ENCODE measurements around the gene ITGA6.

Gene ITGA6

DNA sequence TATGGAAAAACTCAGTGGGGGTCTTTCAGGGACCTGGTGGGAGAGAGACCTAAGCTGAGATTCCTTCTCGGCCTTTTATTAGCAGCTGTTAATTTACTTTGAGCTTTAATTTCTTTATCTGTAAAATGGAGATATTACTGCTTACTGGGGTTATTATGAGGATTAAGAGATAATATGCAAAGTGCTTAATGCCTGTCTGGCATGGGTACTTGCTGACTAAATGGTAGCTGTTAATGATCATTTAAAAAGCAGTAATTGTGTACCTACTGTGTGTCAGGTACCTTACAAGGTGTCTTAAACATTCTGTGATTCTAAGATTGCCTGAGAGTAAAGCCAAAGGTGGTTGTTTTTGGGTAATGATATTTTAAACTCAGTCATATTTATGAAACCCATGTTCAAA is 2.6 kb downstream of the ITGA6 start:
- H3K27ac ChIP-seq (ENCODE audit: low read depth in 2 of 2, low read length in 2 of 2), result peak overlapping the region; percentile 97 to 99
- no peaks in the 10 kb centered on the region for H3K27me3 ChIP-seq (ENCODE audit: control insufficient read depth in 2 of 2, insufficient read depth in 2 of 2, low read length in 2 of 2)
- peak overlapping the region; percentile 87 to 94 for H3K9ac ChIP-seq (ENCODE audit: low read depth in 1 of 2, low read length in 2 of 2)
- H3K36me3 ChIP-seq (ENCODE audit: control insufficient read depth in 2 of 2, insufficient read depth in 2 of 2, low read length in 2 of 2), result peaks cover 0 to 2% of the 10 kb centered on the region in 2 donors
- H3K9me3 ChIP-seq (ENCODE audit: control insufficient read depth in 2 of 2, low read length in 2 of 2), result no peaks in the 10 kb centered on the region
- H3K4me3 ChIP-seq (ENCODE audit: low read length in 2 of 2), result peak overlapping the region; percentile 79
- peaks cover 52 to 64% of the 10 kb centered on the region in 2 donors for H3K4me1 ChIP-seq (ENCODE audit: control insufficient read depth in 2 of 2, insufficient read depth in 2 of 2, low read length in 2 of 2)

DNA sequence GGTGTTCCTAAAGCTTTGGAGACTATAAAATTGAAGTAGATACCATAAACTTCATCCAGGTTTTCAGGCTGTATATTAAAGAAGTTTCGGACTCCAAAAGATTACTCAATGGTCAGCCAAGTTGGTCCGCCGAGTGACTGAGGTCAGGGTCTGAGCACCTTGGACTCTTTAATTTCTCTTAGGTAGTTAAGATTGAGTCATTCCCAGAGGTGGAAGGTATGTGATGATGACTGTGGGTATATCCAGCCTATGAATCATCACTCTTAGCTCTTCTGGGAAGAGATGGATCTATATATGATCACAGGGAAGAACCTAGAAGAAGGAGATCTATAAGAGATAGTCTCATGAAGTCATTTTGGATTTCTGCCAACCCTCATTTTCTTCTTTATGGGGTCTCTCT is 3.3 kb downstream of the ITGA6 start:
- Histone ChIP-seq H3K4me1 (ENCODE audit: control insufficient read depth in 2 of 2, insufficient read depth in 2 of 2, low read length in 2 of 2) (peaks cover 56 to 70% of the 10 kb centered on the region in 2 donors), H3K27ac (ENCODE audit: low read depth in 2 of 2, low read length in 2 of 2) (peak overlapping the region; percentile 97 to 99), H3K4me3 (ENCODE audit: low read length in 2 of 2) (peak overlapping the region; percentile 79)

DNA sequence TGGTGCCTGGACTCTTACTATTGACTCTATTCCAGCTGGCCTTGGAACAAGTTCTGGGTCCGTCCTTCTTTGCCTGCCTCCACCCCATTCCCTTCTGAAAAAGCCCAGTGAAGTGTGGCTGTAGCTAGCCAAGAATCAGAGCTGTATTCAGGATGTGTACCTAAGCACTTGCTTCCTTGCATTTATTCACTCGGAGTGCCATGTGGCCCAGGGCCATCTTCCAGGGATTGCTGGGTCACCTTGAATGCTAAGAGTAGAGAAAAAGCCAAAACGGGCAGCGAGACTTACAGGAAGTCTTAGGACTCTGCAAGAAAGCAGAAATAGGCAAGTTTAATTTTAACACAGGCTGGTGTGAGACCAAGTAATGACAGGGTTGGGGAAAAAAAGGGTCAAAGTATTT is 4.1 kb downstream of the ITGA6 start:
- no peaks in the 10 kb centered on the region for H3K27me3 ChIP-seq (ENCODE audit: control insufficient read depth in 2 of 2, insufficient read depth in 2 of 2, low read length in 2 of 2)
- H3K9ac ChIP-seq (ENCODE audit: low read depth in 1 of 2, low read length in 2 of 2), result peak overlapping the region in 1 of 2 donors; percentile 41
- H3K9me3 ChIP-seq (ENCODE audit: control insufficient read depth in 2 of 2, low read length in 2 of 2), result no peaks in the 10 kb centered on the region
- peak overlapping the region; percentile 97 to 99 for H3K27ac ChIP-seq (ENCODE audit: low read depth in 2 of 2, low read length in 2 of 2)
- peak overlapping the region; percentile 79 for H3K4me3 ChIP-seq (ENCODE audit: low read length in 2 of 2)
- H3K4me1 ChIP-seq (ENCODE audit: control insufficient read depth in 2 of 2, insufficient read depth in 2 of 2, low read length in 2 of 2), result peaks cover 59 to 66% of the 10 kb centered on the region in 2 donors
- H3K36me3 ChIP-seq (ENCODE audit: control insufficient read depth in 2 of 2, insufficient read depth in 2 of 2, low read length in 2 of 2), result peaks cover 0 to 2% of the 10 kb centered on the region in 2 donors

More for the DNA sequence above, 3.3 kb downstream of the ITGA6 start:
- Histone ChIP-seq H3K9ac (ENCODE audit: low read depth in 1 of 2, low read length in 2 of 2) (peak overlapping the region; percentile 32 to 94), H3K9me3 (ENCODE audit: control insufficient read depth in 2 of 2, low read length in 2 of 2) (no peaks in the 10 kb centered on the region), H3K27me3 (ENCODE audit: control insufficient read depth in 2 of 2, insufficient read depth in 2 of 2, low read length in 2 of 2) (no peaks in the 10 kb centered on the region), H3K36me3 (ENCODE audit: control insufficient read depth in 2 of 2, insufficient read depth in 2 of 2, low read length in 2 of 2) (peaks cover 0 to 2% of the 10 kb centered on the region in 2 donors)

DNA sequence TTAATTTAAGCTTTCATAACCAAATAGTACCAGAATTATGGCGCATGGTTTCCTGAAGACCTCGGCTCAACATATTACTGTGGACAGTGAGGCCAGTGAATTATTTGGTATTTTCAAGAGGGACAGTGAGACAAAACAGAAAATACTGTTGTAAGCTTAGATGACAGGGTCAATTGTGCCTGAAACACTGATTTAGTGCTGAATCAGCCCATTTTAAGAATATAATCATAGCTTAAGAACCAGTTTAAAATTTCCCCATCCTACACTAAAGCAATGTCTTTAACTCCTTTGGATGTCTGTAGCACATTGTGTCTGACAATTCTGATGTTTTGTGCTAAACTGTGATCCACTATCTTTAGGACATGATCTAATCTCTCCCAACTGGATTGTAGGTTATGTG is 4.6 kb downstream of the ITGA6 start:
- peak overlapping the region in 1 of 2 donors; percentile 41 for H3K9ac ChIP-seq (ENCODE audit: low read depth in 1 of 2, low read length in 2 of 2)
- H3K9me3 ChIP-seq (ENCODE audit: control insufficient read depth in 2 of 2, low read length in 2 of 2), result no peaks in the 10 kb centered on the region
- H3K4me1 ChIP-seq (ENCODE audit: control insufficient read depth in 2 of 2, insufficient read depth in 2 of 2, low read length in 2 of 2), result peaks cover 56 to 65% of the 10 kb centered on the region in 2 donors
- peak overlapping the region; percentile 17 to 99 for H3K27ac ChIP-seq (ENCODE audit: low read depth in 2 of 2, low read length in 2 of 2)
- peaks cover 0 to 2% of the 10 kb centered on the region in 2 donors for H3K36me3 ChIP-seq (ENCODE audit: control insufficient read depth in 2 of 2, insufficient read depth in 2 of 2, low read length in 2 of 2)
- no peaks in the 10 kb centered on the region for H3K27me3 ChIP-seq (ENCODE audit: control insufficient read depth in 2 of 2, insufficient read depth in 2 of 2, low read length in 2 of 2)
- H3K4me3 ChIP-seq (ENCODE audit: low read length in 2 of 2), result peak overlapping the region; percentile 19 to 42

DNA sequence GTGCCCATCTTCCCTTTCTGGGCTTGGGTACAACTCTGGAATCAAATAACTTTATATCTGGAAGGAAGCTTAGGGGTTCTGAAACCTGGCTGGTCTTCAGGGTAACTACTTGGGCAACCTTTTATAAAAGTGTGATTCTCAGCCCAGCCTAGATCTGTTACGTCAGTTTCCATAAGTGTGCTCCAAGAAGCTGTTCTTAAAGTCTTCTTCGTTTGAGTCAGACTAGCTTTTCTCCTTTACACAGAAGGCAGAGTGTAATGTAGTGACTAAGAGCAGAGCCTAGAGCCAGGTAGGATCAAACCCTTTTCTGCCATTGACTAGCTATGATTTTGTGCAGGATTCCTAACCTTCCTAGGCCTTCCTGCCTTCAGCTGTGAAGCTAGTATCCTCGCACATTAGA is 5.8 kb downstream of the ITGA6 start:
- H3K9me3 ChIP-seq (ENCODE audit: control insufficient read depth in 2 of 2, low read length in 2 of 2), result no peaks in the 10 kb centered on the region
- H3K4me3 ChIP-seq (ENCODE audit: low read length in 2 of 2), result no peak overlapping the region
- peaks cover 64 to 69% of the 10 kb centered on the region in 2 donors for H3K4me1 ChIP-seq (ENCODE audit: control insufficient read depth in 2 of 2, insufficient read depth in 2 of 2, low read length in 2 of 2)
- peaks cover 0 to 2% of the 10 kb centered on the region in 2 donors for H3K36me3 ChIP-seq (ENCODE audit: control insufficient read depth in 2 of 2, insufficient read depth in 2 of 2, low read length in 2 of 2)
- no peak overlapping the region for H3K9ac ChIP-seq (ENCODE audit: low read depth in 1 of 2, low read length in 2 of 2)
- H3K27ac ChIP-seq (ENCODE audit: low read depth in 2 of 2, low read length in 2 of 2), result no peak overlapping the region
- H3K27me3 ChIP-seq (ENCODE audit: control insufficient read depth in 2 of 2, insufficient read depth in 2 of 2, low read length in 2 of 2), result no peaks in the 10 kb centered on the region

DNA sequence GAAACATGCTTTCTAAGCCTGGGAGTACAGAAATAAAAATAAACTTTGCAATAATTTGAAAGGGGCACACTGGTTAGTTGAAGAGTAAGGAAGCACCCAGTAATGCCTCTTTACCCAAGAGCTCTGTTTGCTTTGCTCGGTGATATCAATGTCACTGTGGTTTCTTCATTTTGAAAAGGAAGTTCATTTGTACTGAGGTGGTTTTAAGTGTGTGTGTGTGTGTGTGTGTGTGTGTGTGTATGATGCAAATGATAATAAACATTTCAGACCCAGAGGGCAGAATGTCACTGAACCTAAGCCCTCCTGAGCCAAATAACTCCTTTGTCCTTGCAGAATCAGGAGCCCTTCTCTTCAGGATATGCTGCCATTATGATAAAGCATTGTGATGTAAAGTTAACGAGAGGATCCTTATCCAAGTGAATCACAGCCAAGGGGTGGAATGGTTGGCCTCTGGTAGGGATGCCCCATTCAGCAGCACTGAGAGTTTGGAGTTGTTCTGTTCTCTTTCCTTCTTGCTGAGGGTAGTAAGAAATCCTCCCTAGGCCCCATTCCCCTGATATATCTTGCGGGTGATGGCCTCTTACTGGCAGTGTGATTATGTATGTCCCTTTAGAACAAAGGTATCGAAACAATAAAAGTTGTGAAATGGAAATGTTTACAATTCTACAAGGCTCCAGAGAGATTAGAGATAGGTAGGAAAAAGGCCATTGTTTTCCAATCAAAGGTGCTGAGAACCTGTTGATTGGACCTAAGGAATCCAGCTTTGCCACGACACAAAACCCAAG is 7.6 kb downstream of the ITGA6 start:
- peaks cover 79 to 81% of the 10 kb centered on the region in 2 donors for H3K4me1 ChIP-seq (ENCODE audit: control insufficient read depth in 2 of 2, insufficient read depth in 2 of 2, low read length in 2 of 2)
- no peaks in the 10 kb centered on the region for H3K9me3 ChIP-seq (ENCODE audit: control insufficient read depth in 2 of 2, low read length in 2 of 2)
- H3K4me3 ChIP-seq (ENCODE audit: low read length in 2 of 2), result no peak overlapping the region
- peak overlapping the region in 1 of 2 donors; percentile 45 for H3K9ac ChIP-seq (ENCODE audit: low read depth in 1 of 2, low read length in 2 of 2)
- no peaks in the 10 kb centered on the region for H3K27me3 ChIP-seq (ENCODE audit: control insufficient read depth in 2 of 2, insufficient read depth in 2 of 2, low read length in 2 of 2)
- H3K27ac ChIP-seq (ENCODE audit: low read depth in 2 of 2, low read length in 2 of 2), result peak overlapping the region; percentile 65 to 67
- H3K36me3 ChIP-seq (ENCODE audit: control insufficient read depth in 2 of 2, insufficient read depth in 2 of 2, low read length in 2 of 2), result peaks cover 0 to 2% of the 10 kb centered on the region in 2 donors

DNA sequence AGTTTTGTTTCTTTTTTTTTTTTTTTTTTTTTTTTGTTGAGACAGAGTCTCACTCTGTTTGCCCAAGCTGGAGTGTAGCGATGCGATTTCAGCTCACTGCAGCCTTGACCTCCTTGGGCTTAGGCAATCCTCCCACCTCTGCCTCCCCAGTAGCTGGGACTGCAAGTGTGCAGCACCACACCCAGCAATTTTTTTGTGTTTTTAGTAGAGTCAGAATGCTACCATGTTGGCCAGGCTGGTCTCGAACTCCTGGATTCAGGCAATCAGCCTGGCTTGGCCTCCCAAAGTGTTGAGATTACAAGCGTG is 8.2 kb downstream of the ITGA6 start:
- no peak overlapping the region for H3K9ac ChIP-seq (ENCODE audit: low read depth in 1 of 2, low read length in 2 of 2)
- no peak overlapping the region for H3K4me3 ChIP-seq (ENCODE audit: low read length in 2 of 2)
- no peaks in the 10 kb centered on the region for H3K27me3 ChIP-seq (ENCODE audit: control insufficient read depth in 2 of 2, insufficient read depth in 2 of 2, low read length in 2 of 2)
- H3K9me3 ChIP-seq (ENCODE audit: control insufficient read depth in 2 of 2, low read length in 2 of 2), result no peaks in the 10 kb centered on the region
- peaks cover 0 to 2% of the 10 kb centered on the region in 2 donors for H3K36me3 ChIP-seq (ENCODE audit: control insufficient read depth in 2 of 2, insufficient read depth in 2 of 2, low read length in 2 of 2)
- peak overlapping the region in 1 of 2 donors; percentile 67 for H3K27ac ChIP-seq (ENCODE audit: low read depth in 2 of 2, low read length in 2 of 2)
- H3K4me1 ChIP-seq (ENCODE audit: control insufficient read depth in 2 of 2, insufficient read depth in 2 of 2, low read length in 2 of 2), result peaks cover 78 to 82% of the 10 kb centered on the region in 2 donors

DNA sequence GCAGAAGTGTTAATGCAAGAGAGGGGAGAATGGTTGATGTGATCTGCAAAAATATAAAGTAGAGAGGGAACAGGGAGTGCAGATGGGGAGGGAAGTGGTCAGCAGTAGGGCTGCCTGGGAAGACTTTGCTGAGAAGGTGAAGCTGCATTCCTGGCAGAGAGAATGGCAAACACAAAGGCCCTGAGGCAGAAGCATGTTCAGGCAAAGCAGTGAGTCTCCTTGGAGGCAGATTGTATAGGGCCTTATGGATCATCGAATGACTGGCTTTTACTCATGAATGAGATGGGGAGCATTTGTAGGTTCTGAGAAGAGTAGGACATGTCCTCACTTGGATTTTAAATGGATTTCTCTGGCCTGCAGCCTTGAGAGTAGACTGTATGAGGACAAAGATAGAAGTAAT is 9.5 kb downstream of the ITGA6 start:
- no peak overlapping the region for H3K9ac ChIP-seq (ENCODE audit: low read depth in 1 of 2, low read length in 2 of 2)
- no peaks in the 10 kb centered on the region for H3K9me3 ChIP-seq (ENCODE audit: control insufficient read depth in 2 of 2, low read length in 2 of 2)
- no peak overlapping the region for H3K27ac ChIP-seq (ENCODE audit: low read depth in 2 of 2, low read length in 2 of 2)
- H3K4me1 ChIP-seq (ENCODE audit: control insufficient read depth in 2 of 2, insufficient read depth in 2 of 2, low read length in 2 of 2), result peaks cover 80 to 83% of the 10 kb centered on the region in 2 donors
- H3K4me3 ChIP-seq (ENCODE audit: low read length in 2 of 2), result no peak overlapping the region
- no peaks in the 10 kb centered on the region for H3K27me3 ChIP-seq (ENCODE audit: control insufficient read depth in 2 of 2, insufficient read depth in 2 of 2, low read length in 2 of 2)
- peaks cover 0 to 2% of the 10 kb centered on the region in 2 donors for H3K36me3 ChIP-seq (ENCODE audit: control insufficient read depth in 2 of 2, insufficient read depth in 2 of 2, low read length in 2 of 2)

DNA sequence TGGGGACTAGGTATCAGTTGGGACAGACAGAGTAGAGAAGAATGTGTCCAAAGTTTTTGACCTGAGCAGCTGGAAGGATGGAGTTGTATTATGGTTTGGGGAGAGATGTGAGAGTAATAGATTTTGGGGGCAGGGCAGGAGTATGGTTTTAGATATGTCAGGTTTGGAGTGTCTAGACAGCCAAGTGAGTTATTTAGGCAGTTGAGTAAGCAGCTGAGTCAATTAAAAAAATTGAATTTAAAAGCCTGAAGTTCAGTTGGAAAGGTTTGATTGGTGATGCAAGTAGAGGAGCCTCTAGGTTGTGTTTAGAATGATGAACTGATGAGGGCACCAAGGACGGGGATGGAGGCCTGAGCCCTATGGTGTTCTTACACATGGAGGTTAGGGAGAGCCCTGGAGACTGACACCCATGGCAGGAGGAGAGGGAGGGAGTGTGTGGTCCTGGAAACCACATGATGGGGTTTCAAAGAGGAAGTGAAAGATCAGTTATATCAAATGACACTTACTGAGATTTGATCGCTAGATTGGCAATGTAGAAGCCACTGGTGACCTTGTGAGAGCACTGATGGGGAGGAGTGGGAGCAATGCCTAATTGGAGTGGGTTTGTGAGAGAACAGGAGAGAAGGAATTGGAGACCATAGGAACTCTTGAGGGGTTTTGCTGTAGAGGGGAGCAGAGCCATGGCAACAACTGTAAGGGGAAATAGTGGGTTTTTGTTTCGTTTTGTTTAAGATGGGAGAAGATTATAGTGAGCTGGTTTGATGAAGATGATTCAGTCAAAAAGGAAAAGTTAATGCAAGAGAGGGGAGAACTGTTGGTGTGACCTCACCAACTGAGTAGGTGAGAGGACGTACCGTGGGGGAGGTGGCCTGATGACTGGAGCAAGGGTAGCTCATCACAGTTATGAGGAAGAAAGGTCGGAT is 10.3 kb downstream of the ITGA6 start:
- Histone ChIP-seq H3K9me3 (ENCODE audit: control insufficient read depth in 2 of 2, low read length in 2 of 2) (no peaks in the 10 kb centered on the region), H3K27me3 (ENCODE audit: control insufficient read depth in 2 of 2, insufficient read depth in 2 of 2, low read length in 2 of 2) (no peaks in the 10 kb centered on the region), H3K4me1 (ENCODE audit: control insufficient read depth in 2 of 2, insufficient read depth in 2 of 2, low read length in 2 of 2) (peaks cover 80 to 83% of the 10 kb centered on the region in 2 donors), H3K36me3 (ENCODE audit: control insufficient read depth in 2 of 2, insufficient read depth in 2 of 2, low read length in 2 of 2) (peaks cover 0 to 2% of the 10 kb centered on the region in 2 donors), H3K9ac (ENCODE audit: low read depth in 1 of 2, low read length in 2 of 2) (no peak overlapping the region), H3K4me3 (ENCODE audit: low read length in 2 of 2) (peak overlapping the region in 1 of 2 donors; percentile 46), H3K27ac (ENCODE audit: low read depth in 2 of 2, low read length in 2 of 2) (no peak overlapping the region)
